HepG2 (cell line): ENCODE results near the gene CTRB2. TPM values are rescaled to one million over a fixed set of nuclear protein-coding genes. Genes with fewer than 3 reads are reported as not detected.

Experiments used
- AKNA ChIP-seq: sonication (generic); formaldehyde crosslinking; IDR thresholded peaks from 2 replicates; pipeline ENCODE4 v1.4.0; 2020; ENCODE audit warnings: missing genetic modification reagents, borderline replicate concordance
- DRAP1 ChIP-seq: IDR thresholded peaks from 2 replicates; pipeline ENCODE4 v1.6.1; 2016; ENCODE audit warnings: missing genetic modification reagents, missing compliant biosample characterization
- JDP2 ChIP-seq: sonication (generic); formaldehyde crosslinking; IDR thresholded peaks from 2 replicates; pipeline ENCODE4 v1.8.1; 2022; ENCODE audit warnings: missing genetic modification reagents, borderline replicate concordance
- MIER2 ChIP-seq: IDR thresholded peaks from 2 replicates; pipeline ENCODE4 v1.6.1; 2016; ENCODE audit warnings: missing biosample characterization, missing genetic modification reagents
- NRL ChIP-seq: sonication (generic); formaldehyde crosslinking; IDR thresholded peaks from 2 replicates; pipeline ENCODE4 v1.5.0; 2020; ENCODE audit warnings: missing genetic modification reagents, mild to moderate bottlenecking, moderate library complexity, borderline replicate concordance
- PHF21A ChIP-seq: sonication (generic); formaldehyde crosslinking; IDR thresholded peaks from 2 replicates; pipeline ENCODE4 v1.5.0; 2020; ENCODE audit warnings: mild to moderate bottlenecking, missing genetic modification reagents
- RFX5 ChIP-seq: IDR thresholded peaks from 2 replicates; pipeline ENCODE4 v1.6.1; 2011; ENCODE audit warnings: low read depth, low read length, improper control_type of control experiment
- RFXAP ChIP-seq: sonication (generic); formaldehyde crosslinking; IDR thresholded peaks from 2 replicates; pipeline ENCODE4 v1.4.0; 2020; ENCODE audit warnings: missing genetic modification reagents, borderline replicate concordance
- SNRNP70 ChIP-seq: fragments of 200-400 bp; formaldehyde crosslinking; IDR thresholded peaks from 2 replicates; pipeline ENCODE4 v1.6.1; 2017; ENCODE audit warnings: mild to moderate bottlenecking, low read depth, low read length, moderate library complexity
- STAT6 ChIP-seq: sonication (generic); formaldehyde crosslinking; IDR thresholded peaks from 2 replicates; pipeline ENCODE4 v1.4.0; 2020; ENCODE audit warnings: missing genetic modification reagents, mild to moderate bottlenecking, borderline replicate concordance
- ZBTB44 ChIP-seq: sonication (generic); formaldehyde crosslinking; IDR thresholded peaks from 2 replicates; pipeline ENCODE4 v1.4.0; 2020; ENCODE audit warnings: missing genetic modification reagents
- ZFP82 ChIP-seq: sonication (generic); formaldehyde crosslinking; IDR thresholded peaks from 2 replicates; pipeline ENCODE4 v1.5.1; 2020; ENCODE audit warnings: mild to moderate bottlenecking, missing genetic modification reagents, borderline replicate concordance
- ZNF496 ChIP-seq: sonication (generic); formaldehyde crosslinking; IDR thresholded peaks from 2 replicates; pipeline ENCODE4 v1.8.1; 2023; ENCODE audit warnings: mild to moderate bottlenecking, moderate library complexity, missing genetic modification reagents; ENCODE audit not compliant: insufficient replicate concordance
- ZNF775 ChIP-seq: sonication (generic); formaldehyde crosslinking; IDR thresholded peaks from 2 replicates; pipeline ENCODE4 v1.4.0; 2020; ENCODE audit warnings: missing genetic modification reagents, mild to moderate bottlenecking, moderate library complexity, borderline replicate concordance
- ZNF839 ChIP-seq: sonication (generic); formaldehyde crosslinking; IDR thresholded peaks from 2 replicates; pipeline ENCODE4 v1.4.0; 2020; ENCODE audit warnings: missing genetic modification reagents, mild to moderate bottlenecking, borderline replicate concordance
- polyA plus RNA-seq, 8 experiments: library from polyadenylated mRNA; depleted of rRNA in 3 of 8; stranded (reverse) in 7 of 8; unstranded in 1 of 8; fragments of >200 nt; fragmentation: Illumina TruSeq in 4 of 8; extraction: Trizol in 4 of 8; gene quantifications; 2 replicates each; pipeline versions ENCODE4 v1.2.1 to v1.2.3, GENCODE V29; 2011 to 2016; ENCODE audit warnings: low read depth in 4 of 8, missing spikeins in 1 of 8, mixed read lengths in 1 of 8; ENCODE audit not compliant: insufficient read depth in 1 of 8
- total RNA-seq, 5 experiments: library from RNA; depleted of rRNA; stranded (reverse); fragments of >200 nt; fragmentation: Illumina TruSeq; extraction: Trizol; gene quantifications; 2 replicates each; pipeline ENCODE4 v1.2.3, GENCODE V29; 2016; ENCODE audit warnings: low read depth in 1 of 5

The CTRB2 gene
- total and polyA plus RNA-seq, 2 of the 13 experiments (the other 11 are each of a cell fraction or from before 2014, with no cell fraction given): 0.13 TPM; not detected in 1

GRCh38 chr16:75250809-75251279, 43.9 kb upstream of the CTRB2 start (continued):
- TF ChIP-seq DRAP1 (CRISPR knock-in tag) (peak; percentile 17; the same call in 1 of the 2 replicates), SNRNP70 (no peak), AKNA (CRISPR knock-in tag) (no peak), ZBTB44 (no peak), STAT6 (CRISPR knock-in tag) (no peak; the same call in 1 of the 2 replicates), ZNF839 (CRISPR knock-in tag) (no peak), NRL (peak; percentile 61; the same call in 1 of the 2 replicates), JDP2 (no peak), ZNF775 (CRISPR knock-in tag) (no peak), RFX5 (no peak; the same call in 1 of the 2 replicates), RFXAP (CRISPR knock-in tag) (no peak), PHF21A (CRISPR knock-in tag) (peak; percentile 84), MIER2 (CRISPR knock-in tag) (no peak), ZFP82 (CRISPR knock-in tag) (peak; percentile 91), ZNF496 (CRISPR knock-in tag) (no peak)
